Thyroid gland (tissue), 4 donors: ENCODE data around the gene KISS1R.

ENCODE experiments used
- CTCF ChIP-seq, 6 experiments: fragments of 200-600 bp in 3 of 6; fragments of 450-650 bp in 3 of 6; sonication (generic) in 3 of 6; IDR thresholded peaks; one replicate each; pipeline ENCODE4 v1.5.1; 2016 to 2019; ENCODE audit warnings: antibody characterized with exemption in 6 of 6, mild to moderate bottlenecking in 2 of 6, inconsistent platforms in 1 of 6, moderate library complexity in 1 of 6
- POLR2A ChIP-seq, 2 donors: fragments of 450-650 bp; IDR thresholded peaks; one replicate each; pipeline ENCODE4 v1.6.1; 2017; ENCODE audit warnings: antibody characterized with exemption in 2 of 2, mild to moderate bottlenecking in 2 of 2, moderate library complexity in 1 of 2

GRCh38 chr19:902093-902370 lies 15.1 kb upstream of the KISS1R start:
- TF ChIP-seq CTCF (IDR thresholded peaks at IDR 0.05): no peak
- no peak for TF ChIP-seq POLR2A (IDR thresholded peaks at IDR 0.05)
